ENCODE results near the gene DPP8.
"Not testable (repeated sequence)": the region's sequence is repeated elsewhere in the genome, so short reads cannot be mapped to it uniquely, and the experiment has no call there.

Gene DPP8

GRCh38 chr15:65524226-65524625, 6.7 kb upstream of the DPP8 start:
- DNase-seq (ENCODE audit: low read depth) = no peak

GRCh38 chr15:65521350-65521749, 3.9 kb upstream of the DPP8 start:
- no peak for DNase-seq (ENCODE audit: low read depth)

- no peak for DNase-seq (ENCODE audit: low read depth)
These were observed 1.3 kb upstream of the DPP8 start for GRCh38 chr15:65518633-65519285.

GRCh38 chr15:65517866-65518207, 348 bp upstream of the DPP8 start:
- no peak for DNase-seq (ENCODE audit: low read depth)

- no peak for DNase-seq (ENCODE audit: low read depth)
These were observed 4.6 kb downstream of the DPP8 start for GRCh38 chr15:65512807-65513416.

GRCh38 chr15:65512189-65512588, 5.3 kb downstream of the DPP8 start:
- no peak for DNase-seq (ENCODE audit: low read depth)

- DNase-seq (ENCODE audit: low read depth) = no peak
These were observed 8.2 kb downstream of the DPP8 start for GRCh38 chr15:65509321-65509720.

GRCh38 chr15:65494076-65494475, 23.4 kb downstream of the DPP8 start:
- DNase-seq (ENCODE audit: low read depth) = no peak

GRCh38 chr15:65484876-65485275, 32.6 kb downstream of the DPP8 start:
- no peak for DNase-seq (ENCODE audit: low read depth)

GRCh38 chr15:65476903-65477302, 40.6 kb downstream of the DPP8 start:
- no peak for DNase-seq (ENCODE audit: low read depth)

- DNase-seq (ENCODE audit: low read depth) = no peak
These were observed 46.6 kb downstream of the DPP8 start for GRCh38 chr15:65470866-65471265.

GRCh38 chr15:65468229-65468909, 49.1 kb downstream of the DPP8 start:
- no peak for DNase-seq (ENCODE audit: low read depth)

- DNase-seq (ENCODE audit: low read depth) = no peak
These were observed 50.6 kb downstream of the DPP8 start for GRCh38 chr15:65466901-65467300.

- DNase-seq (ENCODE audit: low read depth) = not testable (repeated sequence)
These were observed 54.4 kb downstream of the DPP8 start for GRCh38 chr15:65463096-65463495.

GRCh38 chr15:65460741-65461347, 56.6 kb downstream of the DPP8 start:
- peak; percentile 27 for DNase-seq (ENCODE audit: low read depth)

GRCh38 chr15:65455256-65455655, 62.2 kb downstream of the DPP8 start:
- DNase-seq (ENCODE audit: low read depth) = not testable (repeated sequence)

GRCh38 chr15:65451989-65452388, 65.5 kb downstream of the DPP8 start:
- DNase-seq (ENCODE audit: low read depth) = no peak

- DNase-seq (ENCODE audit: low read depth) = no peak
These were observed 66.9 kb downstream of the DPP8 start for GRCh38 chr15:65450556-65450955.

GRCh38 chr15:65447145-65447544, 70.3 kb downstream of the DPP8 start:
- no peak for DNase-seq (ENCODE audit: low read depth)

- DNase-seq (ENCODE audit: low read depth) = no peak
These were observed 83.3 kb downstream of the DPP8 start for GRCh38 chr15:65434201-65434600.

- no peak for DNase-seq (ENCODE audit: low read depth)
These were observed 85.8 kb downstream of the DPP8 start for GRCh38 chr15:65431731-65432130.

GRCh38 chr15:65426216-65426853, 91.2 kb downstream of the DPP8 start:
- no peak for DNase-seq (ENCODE audit: low read depth)

GRCh38 chr15:65424683-65425082, 92.8 kb downstream of the DPP8 start:
- DNase-seq (ENCODE audit: low read depth) = no peak
